NB4 (cell line): ENCODE measurements around the gene OR7C1.

Experiments
- DNase-seq: peaks from one replicate; pipeline ENCODE4 v3.0.0; 2010; ENCODE audit warnings: low read depth
- H3K4me3 ChIP-seq: one replicate; pipeline ENCODE4 v1.5.1; 2011; ENCODE audit warnings: mild to moderate bottlenecking, low read depth, low read length, moderate library complexity
- CTCF ChIP-seq: IDR thresholded peaks from one replicate; pipeline ENCODE4 v1.5.1; 2012; ENCODE audit warnings: low read depth, low read length
- MAX ChIP-seq: IDR thresholded peaks from 2 replicates; pipeline ENCODE4 v1.6.1; 2011; ENCODE audit warnings: low read depth, low read length
- MYC ChIP-seq: IDR thresholded peaks from 2 replicates; pipeline ENCODE4 v1.6.1; 2011; ENCODE audit warnings: low read depth, low read length
- POLR2A ChIP-seq: IDR thresholded peaks from 2 replicates; pipeline ENCODE4 v1.6.1; 2011; ENCODE audit warnings: mild to moderate bottlenecking; ENCODE audit not compliant: insufficient read length; ENCODE audit errors: extremely low read depth

The OR7C1 gene

GRCh38 chr19:14835011-14835410 lies at the start of gene OR7C1, which contains the start of gene OR7A5:
Gene OR7C1, minus strand, starts transcription at chr19:14835185. Its CDS starts 35,049 bp downstream, at chr19:14800136.
Gene OR7A5, minus strand, starts transcription at chr19:14835185. Its CDS starts 6,944 bp downstream, at chr19:14828241.
- no peak for DNase-seq
- no peak within 1 kb of the TSS for H3K4me3 ChIP-seq
- TF ChIP-seq MYC = no peak
- no peak for TF ChIP-seq MAX
- no peak for TF ChIP-seq CTCF
- no peak for TF ChIP-seq POLR2A

GRCh38 chr19:14871619-14872230 lies 36.7 kb upstream of the OR7C1 start:
- TF ChIP-seq MAX (no peak), MYC (no peak), POLR2A (no peak), CTCF (no peak)
- peak; percentile 79 for DNase-seq

GRCh38 chr19:14868497-14868896 lies 33.5 kb upstream of the OR7C1 start:
- TF ChIP-seq MAX (no peak), POLR2A (no peak), CTCF (no peak), MYC (no peak)
- H3K4me3 ChIP-seq = no peak overlapping the region

More at GRCh38 chr19:14871619-14872230, 36.7 kb upstream of the OR7C1 start:
- H3K4me3 ChIP-seq = no peak overlapping the region

GRCh38 chr19:14848822-14849221 lies 13.8 kb upstream of the OR7C1 start, which contains the start of gene OR7A10:
Gene OR7A10, minus strand, starts transcription at chr19:14848922. Its CDS starts 7,045 bp downstream, at chr19:14841877.
- no peak for DNase-seq
- no peak within 1 kb of the TSS for H3K4me3 ChIP-seq
- no peak for TF ChIP-seq MYC
- TF ChIP-seq MAX = no peak
- no peak for TF ChIP-seq CTCF
- no peak for TF ChIP-seq POLR2A

More at GRCh38 chr19:14868497-14868896, 33.5 kb upstream of the OR7C1 start:
- DNase-seq = no peak

GRCh38 chr19:14843578-14843977 lies 8.6 kb upstream of the OR7C1 start:
- TF ChIP-seq MYC = no peak
- no peak for TF ChIP-seq CTCF
- no peak for TF ChIP-seq MAX
- no peak for TF ChIP-seq POLR2A
- no peak overlapping the region for H3K4me3 ChIP-seq
- DNase-seq = no peak

GRCh38 chr19:14843169-14843568 lies 8.2 kb upstream of the OR7C1 start:
- TF ChIP-seq POLR2A = no peak
- TF ChIP-seq MYC = no peak
- TF ChIP-seq CTCF = no peak
- no peak for TF ChIP-seq MAX
- DNase-seq = no peak

More at GRCh38 chr19:14843169-14843568, 8.2 kb upstream of the OR7C1 start:
- no peak overlapping the region for H3K4me3 ChIP-seq
